Skeletal muscle tissue (tissue), 4 donors: ENCODE data around the gene BAD. TPM values are rescaled to one million over a fixed set of nuclear protein-coding genes. Genes with fewer than 3 reads are reported as not detected.
A peak's percentile ranks its signal among the peaks of the same experiment; 100 is the strongest.

Source experiments
- H3K27ac ChIP-seq: one replicate; pipeline ENCODE4 v1.7.0; 2013; ENCODE audit warnings: mild to moderate bottlenecking, low read depth, low read length, inconsistent platforms
- H3K27me3 ChIP-seq, 3 donors: one replicate each; pipeline ENCODE4 v1.7.0; 2013; ENCODE audit warnings: low read length in 3 of 3; ENCODE audit not compliant: control insufficient read depth in 3 of 3, insufficient read depth in 3 of 3
- H3K36me3 ChIP-seq, 3 donors: one replicate each; pipeline ENCODE4 v1.7.0; 2013; ENCODE audit warnings: low read length in 3 of 3; ENCODE audit not compliant: control insufficient read depth in 3 of 3, insufficient read depth in 3 of 3
- H3K4me1 ChIP-seq, 3 donors: one replicate each; pipeline ENCODE4 v1.7.0; 2013; ENCODE audit warnings: low read length in 3 of 3, mild to moderate bottlenecking in 3 of 3; ENCODE audit not compliant: control insufficient read depth in 3 of 3, insufficient read depth in 3 of 3
- H3K4me3 ChIP-seq, 3 donors: one replicate each; pipeline ENCODE4 v1.7.0; 2013; ENCODE audit warnings: low read length in 3 of 3
- H3K9ac ChIP-seq, 3 donors: one replicate each; pipeline ENCODE4 v1.7.0; 2013; ENCODE audit warnings: low read length in 3 of 3, mild to moderate bottlenecking in 3 of 3, moderate library complexity in 2 of 3, low read depth in 1 of 3
- H3K9me3 ChIP-seq, 3 donors: one replicate each; pipeline ENCODE4 v1.7.0; 2013; ENCODE audit warnings: low read length in 3 of 3; ENCODE audit not compliant: control insufficient read depth in 3 of 3
- total RNA-seq: library from RNA; depleted of rRNA; stranded (reverse); fragments of >200 nt; gene quantifications from one replicate; pipeline ENCODE4 v1.2.3, GENCODE V29; 2014
- donor health status: Osteomylitis.

BAD gene
- total RNA-seq, 1 donor from 2014 or later = 23.5 TPM

DNA sequence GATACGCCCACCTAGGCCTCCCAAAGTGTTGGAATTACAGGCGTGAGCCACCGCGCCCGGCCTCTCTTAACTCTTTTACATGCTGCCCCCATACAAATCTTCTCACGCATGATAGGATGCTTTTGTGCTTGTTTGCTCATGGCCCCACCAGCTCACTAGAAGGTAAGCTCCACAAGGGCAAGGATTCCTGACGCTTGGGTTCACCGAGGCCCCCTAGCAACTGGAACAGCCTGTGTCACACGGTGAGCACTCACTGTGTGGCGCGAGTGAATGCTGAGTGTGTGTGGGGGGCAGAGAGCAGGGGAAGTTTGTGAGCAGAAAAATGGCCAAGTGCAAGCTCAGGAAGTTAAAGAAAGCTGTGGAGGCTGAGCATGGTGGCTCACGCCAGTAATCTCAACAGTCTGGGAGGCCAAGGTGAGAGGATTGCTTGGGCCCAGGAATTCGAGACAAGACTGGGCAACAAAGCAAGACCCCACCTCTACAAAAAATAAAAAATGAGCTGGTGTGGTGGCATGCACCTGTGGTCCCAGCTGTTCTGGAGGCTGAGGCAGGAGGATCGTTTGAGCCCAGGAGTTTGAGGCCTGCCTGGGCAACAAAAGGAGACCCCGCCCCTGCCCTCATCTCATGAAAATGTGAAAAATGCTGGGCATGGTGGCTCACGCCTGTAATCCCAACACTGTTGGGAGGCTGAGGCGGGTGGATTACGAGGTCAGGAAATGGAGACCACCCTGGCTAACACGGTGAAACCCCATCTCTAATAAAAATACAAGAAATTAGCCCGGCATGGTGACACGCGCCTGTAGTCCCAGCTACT lies 2.3 kb downstream of the BAD start:
- H3K36me3 ChIP-seq = peaks cover 13 to 16% (median 15%) of the 10 kb centered on the region in 3 donors
- H3K9ac ChIP-seq = no peak overlapping the region
- H3K9me3 ChIP-seq = no peaks in the 10 kb centered on the region
- H3K4me1 ChIP-seq = peaks cover 27 to 31% (median 29%) of the 10 kb centered on the region in 3 donors
- H3K4me3 ChIP-seq = no peak overlapping the region
- H3K27ac ChIP-seq = no peak overlapping the region
- H3K27me3 ChIP-seq = no peaks in the 10 kb centered on the region

- no peak overlapping the region for H3K4me3 ChIP-seq
- H3K4me1 ChIP-seq = peaks cover 7 to 10% (median 9%) of the 10 kb centered on the region in 3 donors
- H3K27me3 ChIP-seq = no peaks in the 10 kb centered on the region
- no peak overlapping the region for H3K27ac ChIP-seq
- no peaks in the 10 kb centered on the region for H3K9me3 ChIP-seq
- H3K9ac ChIP-seq = peak overlapping the region in 1 of 3 donors; percentile 33
- peaks cover 22 to 24% (median 23%) of the 10 kb centered on the region in 3 donors for H3K36me3 ChIP-seq
Measured at GRCh38 chr11:64278576-64279190, 5.8 kb downstream of the BAD start.

- H3K4me3 ChIP-seq = no peak overlapping the region
- no peaks in the 10 kb centered on the region for H3K27me3 ChIP-seq
- H3K36me3 ChIP-seq = peaks cover 17 to 29% (median 19%) of the 10 kb centered on the region in 3 donors
- H3K27ac ChIP-seq = no peak overlapping the region
- H3K9me3 ChIP-seq = no peaks in the 10 kb centered on the region
- peaks cover 4 to 8% (median 6%) of the 10 kb centered on the region in 3 donors for H3K4me1 ChIP-seq
- peak overlapping the region in 1 of 3 donors; percentile 8 for H3K9ac ChIP-seq
Measured at GRCh38 chr11:64276653-64277431, 7.6 kb downstream of the BAD start.

GRCh38 chr11:64275841-64276240 lies 8.6 kb downstream of the BAD start:
- H3K4me1 ChIP-seq = peaks cover 8 to 13% (median 8%) of the 10 kb centered on the region in 3 donors
- peaks cover 17 to 29% (median 19%) of the 10 kb centered on the region in 3 donors for H3K36me3 ChIP-seq
- H3K9ac ChIP-seq = no peak overlapping the region
- no peaks in the 10 kb centered on the region for H3K27me3 ChIP-seq
- H3K4me3 ChIP-seq = no peak overlapping the region
- no peaks in the 10 kb centered on the region for H3K9me3 ChIP-seq
- no peak overlapping the region for H3K27ac ChIP-seq

- Histone ChIP-seq H3K4me3 (no peak overlapping the region), H3K27me3 (no peaks in the 10 kb centered on the region), H3K27ac (no peak overlapping the region), H3K4me1 (peaks cover 8 to 16% (median 10%) of the 10 kb centered on the region in 3 donors), H3K36me3 (peaks cover 17 to 29% (median 19%) of the 10 kb centered on the region in 3 donors), H3K9ac (peak overlapping the region in 1 of 3 donors; percentile 5), H3K9me3 (no peaks in the 10 kb centered on the region)
Measured at GRCh38 chr11:64275031-64275800, 9.2 kb downstream of the BAD start.

DNA sequence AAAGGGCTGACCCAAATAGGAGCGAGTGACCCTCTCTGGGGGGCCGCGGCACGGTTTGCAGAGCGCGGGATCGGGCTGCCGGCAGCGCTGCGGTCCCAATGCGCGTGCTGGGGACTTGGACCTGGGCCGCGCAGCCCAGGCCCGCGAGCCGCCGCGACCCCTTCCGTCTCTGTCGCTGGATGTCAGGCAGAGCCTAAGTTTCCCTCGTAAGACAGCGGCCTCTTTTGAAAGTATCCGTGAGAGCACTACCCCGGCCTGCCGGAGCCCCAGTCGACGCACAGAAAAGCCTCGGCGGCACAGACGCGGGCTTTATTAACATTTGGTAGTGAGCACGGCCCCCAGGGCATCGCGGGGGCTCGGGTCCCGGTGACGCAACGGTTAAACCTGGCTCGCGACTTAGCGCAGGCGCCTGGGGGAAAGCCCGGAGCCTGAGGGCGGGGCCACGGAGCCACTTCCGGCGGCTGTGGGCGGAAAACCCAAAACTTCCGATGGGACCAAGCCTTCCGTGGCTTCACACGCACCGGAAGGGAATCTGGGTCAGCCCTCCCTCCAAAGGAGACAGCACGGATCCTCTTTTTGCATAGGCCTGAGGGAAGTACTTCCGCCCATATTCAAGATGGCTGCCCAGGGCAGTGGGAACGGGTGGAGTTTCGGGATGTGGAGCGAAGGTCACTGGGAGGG lies 14.8 kb downstream of the BAD start:
- Histone ChIP-seq H3K4me1 (peaks cover 24 to 34% (median 32%) of the 10 kb centered on the region in 3 donors), H3K27ac (peak overlapping the region; percentile 96), H3K9ac (peak overlapping the region; percentile 95 to 96 (median 96)), H3K4me3 (peak overlapping the region; percentile 98 to 99 (median 98)), H3K36me3 (peaks cover 9 to 19% (median 13%) of the 10 kb centered on the region in 3 donors), H3K27me3 (no peaks in the 10 kb centered on the region), H3K9me3 (no peaks in the 10 kb centered on the region)

- H3K9ac ChIP-seq = peak overlapping the region; percentile 87 to 91 (median 90)
- peaks cover 24 to 34% (median 32%) of the 10 kb centered on the region in 3 donors for H3K4me1 ChIP-seq
- no peaks in the 10 kb centered on the region for H3K27me3 ChIP-seq
- peaks cover 9 to 19% (median 16%) of the 10 kb centered on the region in 3 donors for H3K36me3 ChIP-seq
- no peaks in the 10 kb centered on the region for H3K9me3 ChIP-seq
- peak overlapping the region; percentile 78 to 84 (median 80) for H3K4me3 ChIP-seq
- H3K27ac ChIP-seq = peak overlapping the region; percentile 96
Measured at GRCh38 chr11:64268893-64269539, 15.4 kb downstream of the BAD start.

GRCh38 chr11:64268025-64268892 lies 16.2 kb downstream of the BAD start:
- peaks cover 13 to 23% (median 19%) of the 10 kb centered on the region in 3 donors for H3K36me3 ChIP-seq
- peaks cover 24 to 34% (median 32%) of the 10 kb centered on the region in 3 donors for H3K4me1 ChIP-seq
- H3K27ac ChIP-seq = peak overlapping the region; percentile 96
- H3K27me3 ChIP-seq = no peaks in the 10 kb centered on the region
- H3K9ac ChIP-seq = peak overlapping the region; percentile 87 to 91 (median 90)
- H3K4me3 ChIP-seq = peak overlapping the region; percentile 78 to 84 (median 80)
- no peaks in the 10 kb centered on the region for H3K9me3 ChIP-seq
